IMR-90 (cell line): Measurements from ENCODE around the gene SCFD1. TPM values are rescaled to one million over a fixed set of nuclear protein-coding genes. Genes with fewer than 3 reads are reported as not detected.
A peak's percentile ranks its signal among the peaks of the same experiment; 100 is the strongest.

Experiments used
- ATAC-seq: fragments of 200-7000 bp; cut with Tn5 transposase; 2 replicates; pipeline ENCODE4 v1.9.1; 2020; ENCODE audit warnings: low read depth, mild to moderate bottlenecking, moderate library complexity
- BruUV-seq: library from RNA; stranded (reverse); fragments of 400-500 nt; replicated peaks from 2 replicates; lab custom pipeline; 2021; lab: Mats Ljungman, UMichigan
- CTCF ChIA-PET: fragments of 300-600 bp; formaldehyde crosslinking; extraction: SDS; loops from one replicate; lab custom pipeline; 2021; ENCODE audit warnings: antibody characterized with exemption; lab: Yijun Ruan, JAX
- POLR2A ChIA-PET: fragments of 300-600 bp; sonication (Branson Sonifier 250); formaldehyde crosslinking; loops from one replicate; lab custom pipeline; 2022; ENCODE audit warnings: antibody characterized with exemption; ENCODE audit not compliant: unreplicated experiment; lab: Charles Lee
- DNase-seq: peaks from one replicate; pipeline ENCODE4 v3.0.0; 2013
- H2AFZ ChIP-seq: replicated peaks from 2 replicates; pipeline ENCODE3; 2013; ENCODE audit warnings: low read length, mild to moderate bottlenecking; ENCODE audit not compliant: poor library complexity
- H2AK5ac ChIP-seq: 2 replicates; pipeline ENCODE4 v1.6.1; 2013; ENCODE audit warnings: low read depth, low read length, inconsistent platforms
- H2AK9ac ChIP-seq: replicated peaks from 2 replicates; pipeline ENCODE3; 2013; ENCODE audit warnings: mild to moderate bottlenecking, low read depth, low read length, moderate library complexity; ENCODE audit not compliant: poor library complexity
- H2BK120ac ChIP-seq: 2 replicates; pipeline ENCODE4 v1.6.1; 2013; ENCODE audit warnings: low read depth, low read length, inconsistent platforms
- H2BK15ac ChIP-seq: 3 replicates; pipeline ENCODE4 v1.6.1; 2013; ENCODE audit warnings: low read depth, low read length, inconsistent platforms
- H2BK20ac ChIP-seq: 2 replicates; pipeline ENCODE4 v1.6.1; 2013; ENCODE audit warnings: low read depth, mild to moderate bottlenecking, inconsistent platforms, low read length, moderate library complexity
- H2BK5ac ChIP-seq: 2 replicates; pipeline ENCODE4 v1.6.1; 2013; ENCODE audit warnings: mild to moderate bottlenecking, low read depth, low read length, inconsistent platforms; ENCODE audit not compliant: poor library complexity, severe bottlenecking
- H3K14ac ChIP-seq: replicated peaks from 2 replicates; pipeline ENCODE4 v1.6.1; 2013; ENCODE audit warnings: low read depth, low read length, inconsistent platforms
- H3K18ac ChIP-seq: 2 replicates; pipeline ENCODE4 v1.6.1; 2013; ENCODE audit warnings: low read depth, low read length, control low read depth
- H3K23ac ChIP-seq: 2 replicates; pipeline ENCODE4 v1.6.1; 2013; ENCODE audit warnings: low read depth, low read length, inconsistent platforms
- H3K27ac ChIP-seq: 2 replicates; pipeline ENCODE4 v1.5.1; 2013; ENCODE audit warnings: mild to moderate bottlenecking, control low read depth, low read length; ENCODE audit not compliant: insufficient read depth
- H3K27me3 ChIP-seq: 2 replicates; pipeline ENCODE4 v1.6.1; 2013; ENCODE audit warnings: low read length; ENCODE audit not compliant: control insufficient read depth, insufficient read depth
- H3K36me3 ChIP-seq: 2 replicates; pipeline ENCODE4 v1.6.1; 2013; ENCODE audit warnings: low read length, mixed read lengths; ENCODE audit not compliant: control insufficient read depth, insufficient read depth
- H3K4ac ChIP-seq: 2 replicates; pipeline ENCODE4 v1.6.1; 2013; ENCODE audit warnings: low read depth, low read length, inconsistent platforms
- H3K4me1 ChIP-seq: 2 replicates; pipeline ENCODE4 v1.6.1; 2013; ENCODE audit warnings: low read length, mixed read lengths; ENCODE audit not compliant: control insufficient read depth, insufficient read depth
- H3K4me2 ChIP-seq: 2 replicates; pipeline ENCODE4 v1.6.1; 2013; ENCODE audit warnings: low read depth, mild to moderate bottlenecking, control low read depth, low read length, moderate library complexity
- H3K4me3 ChIP-seq: 2 replicates; pipeline ENCODE4 v1.5.1; 2013; ENCODE audit warnings: low read depth, mild to moderate bottlenecking, control low read depth, low read length, moderate library complexity; ENCODE audit not compliant: insufficient read depth
- H3K56ac ChIP-seq: 2 replicates; pipeline ENCODE4 v1.6.1; 2013; ENCODE audit warnings: low read length, inconsistent platforms; ENCODE audit not compliant: insufficient read depth; ENCODE audit errors: extremely low read depth
- H3K79me1 ChIP-seq, 2 experiments: 2 replicates each; pipeline ENCODE4 v1.6.1; 2013; ENCODE audit warnings: low read length in 2 of 2, inconsistent platforms in 1 of 2, low read depth in 1 of 2
- H3K9ac ChIP-seq: 2 replicates; pipeline ENCODE4 v1.6.1; 2013; ENCODE audit warnings: low read depth, low read length, control low read depth
- H3K9me1 ChIP-seq: 2 replicates; pipeline ENCODE4 v1.6.1; 2013; ENCODE audit warnings: low read length, inconsistent platforms; ENCODE audit not compliant: insufficient read depth
- H3K9me3 ChIP-seq: 2 replicates; pipeline ENCODE4 v1.6.1; 2013; ENCODE audit warnings: low read length; ENCODE audit not compliant: control insufficient read depth, insufficient read depth
- H4K20me1 ChIP-seq: 2 replicates; pipeline ENCODE4 v1.6.1; 2013; ENCODE audit warnings: low read length, inconsistent platforms; ENCODE audit not compliant: insufficient read depth
- H4K5ac ChIP-seq: 2 replicates; pipeline ENCODE4 v1.6.1; 2013; ENCODE audit warnings: mild to moderate bottlenecking, low read depth, low read length, control low read depth
- H4K8ac ChIP-seq, 2 experiments: 2 replicates each; pipeline ENCODE4 v1.6.1; 2013; ENCODE audit warnings: low read depth in 2 of 2, low read length in 2 of 2, control low read depth in 1 of 2, inconsistent platforms in 1 of 2
- H4K91ac ChIP-seq: 2 replicates; pipeline ENCODE4 v1.6.1; 2013; ENCODE audit warnings: low read depth, low read length, inconsistent platforms; ENCODE audit not compliant: insufficient read depth
- BHLHE40 ChIP-seq: fragments of 150-350 bp; IDR thresholded peaks from 2 replicates; pipeline ENCODE4 v1.6.1; 2016; ENCODE audit warnings: mild to moderate bottlenecking, low read depth, low read length
- CEBPB ChIP-seq: IDR thresholded peaks from 2 replicates; pipeline ENCODE4 v1.6.1; 2012; ENCODE audit warnings: low read depth, low read length, improper control_type of control experiment
- FOS ChIP-seq: fragments of 150-350 bp; IDR thresholded peaks from 2 replicates; pipeline ENCODE4 v1.6.1; 2016; ENCODE audit warnings: low read depth, low read length
- MAFK ChIP-seq: IDR thresholded peaks from 2 replicates; pipeline ENCODE4 v1.6.1; 2012; ENCODE audit warnings: low read depth, low read length, improper control_type of control experiment
- MAZ ChIP-seq: IDR thresholded peaks from 2 replicates; pipeline ENCODE4 v1.6.1; 2012; ENCODE audit warnings: low read depth, mild to moderate bottlenecking, low read length, improper control_type of control experiment, moderate library complexity, borderline replicate concordance
- RCOR1 ChIP-seq: IDR thresholded peaks from 2 replicates; pipeline ENCODE4 v1.6.1; 2012; ENCODE audit warnings: mild to moderate bottlenecking, low read length, improper control_type of control experiment; ENCODE audit not compliant: insufficient replicate concordance
- SMC3 ChIP-seq: fragments of 150-350 bp; IDR thresholded peaks from 2 replicates; pipeline ENCODE4 v1.6.1; 2016; ENCODE audit warnings: low read depth, mild to moderate bottlenecking, antibody characterized with exemption, low read length, moderate library complexity
- dilution Hi-C: fragments of 300-500 bp; cut with HindIII; formaldehyde crosslinking; loops from one replicate; pipeline ENCODE4 v1.14.3; 2018; ENCODE audit warnings: low sequenced_read_pairs; ENCODE audit not compliant: unreplicated experiment
- in situ Hi-C: fragments of 300-500 bp; cut with MboI; formaldehyde crosslinking; loops from 3 replicates; pipeline ENCODE4 v1.14.3; 2019; ENCODE audit warnings: low sequenced_read_pairs, inconsistent platforms, mixed read lengths
- intact Hi-C: fragments of 100-400 bp; cut with micrococcal nuclease; formaldehyde crosslinking; loops from 2 replicates; pipeline ENCODE4 v1.10.0; 2022
- polyA plus RNA-seq, 3 experiments: library from polyadenylated mRNA; depleted of rRNA; stranded (reverse); fragments of >200 nt; gene quantifications; 2 replicates each; pipeline ENCODE4 v1.2.3, GENCODE V29; 2012; ENCODE audit warnings: low replicate concordance in 1 of 3
- total RNA-seq: library from RNA; depleted of rRNA; stranded (reverse); fragments of >200 nt; gene quantifications from 2 replicates; pipeline ENCODE4 v1.2.3, GENCODE V29; 2012

SCFD1 gene
- total and polyA plus RNA-seq, 2 of the 4 experiments (the other 2 are of a cell fraction) = 51.4 to 74.0 TPM

DNA sequence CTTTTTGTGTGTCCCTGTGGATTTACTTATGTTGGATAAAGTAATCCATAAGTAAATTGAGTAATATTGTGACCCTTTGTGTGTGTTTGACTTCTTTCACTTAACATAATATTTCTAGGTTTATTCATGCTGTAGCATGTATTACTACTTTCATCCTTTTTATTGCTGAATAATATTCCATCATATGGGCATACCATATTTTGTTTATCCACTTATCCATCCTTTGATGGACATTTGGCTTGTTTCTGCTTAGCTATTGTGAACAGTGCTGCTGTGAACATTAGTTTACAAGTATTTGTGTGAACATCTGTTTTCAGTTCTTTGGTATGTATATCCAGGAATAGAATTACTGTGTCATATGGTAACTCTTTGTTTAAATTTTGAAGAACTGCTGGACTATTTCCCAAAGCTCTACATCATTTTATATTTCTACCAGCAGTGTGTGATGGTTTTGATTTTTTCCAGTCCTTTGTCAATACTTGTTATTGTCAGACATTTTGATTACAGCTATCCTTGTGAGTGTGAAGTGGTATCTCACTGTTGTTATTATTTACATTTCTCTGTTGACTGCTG lies 38.0 kb upstream of the SCFD1 start:
- no peak overlapping the region for H4K91ac ChIP-seq
- no peak for TF ChIP-seq FOS
- no peak for TF ChIP-seq MAFK
- TF ChIP-seq CEBPB = no peak
- no peak for TF ChIP-seq MAZ
- TF ChIP-seq RCOR1 = no peak
- TF ChIP-seq BHLHE40 = no peak
- no peak for TF ChIP-seq SMC3
- no peaks in the 10 kb centered on the region for H3K9me3 ChIP-seq
- no peak overlapping the region for H3K4ac ChIP-seq
- dilution Hi-C loops (no loop called here), in situ Hi-C loops (no loop called here), intact Hi-C loops (loop anchor here (5.0 kb wide), 1 partner anchor 33 kb away; no protein-coding TSS in a partner anchor)
- BruUV-seq = no TSS peak
- H2BK20ac ChIP-seq = no peak overlapping the region
- no peak overlapping the region for H3K4me2 ChIP-seq
- peaks cover 11% of the 10 kb centered on the region for H4K20me1 ChIP-seq
- H2BK120ac ChIP-seq = no peak overlapping the region
- H2AK5ac ChIP-seq = no peak overlapping the region
- no peak overlapping the region for H2BK5ac ChIP-seq
- peaks cover 26 to 42% of the 10 kb centered on the region in 2 experiments for H3K79me1 ChIP-seq
- no peak overlapping the region for H3K18ac ChIP-seq
- H3K14ac ChIP-seq = no peak overlapping the region
- H2AK9ac ChIP-seq = no peak overlapping the region
- no peak overlapping the region for H3K27ac ChIP-seq
- H3K9ac ChIP-seq = no peak overlapping the region
- no peaks in the 10 kb centered on the region for H3K27me3 ChIP-seq
- 0 out of 2 replicates have a peak, but pooled peaks have one; percentile 35 for ATAC-seq
- ChIA-PET POLR2A (no interaction called here), CTCF (no interaction called here)
- H3K36me3 ChIP-seq = peaks cover 3% of the 10 kb centered on the region; the same call in 1 of the 2 replicates
- peaks cover 5% of the 10 kb centered on the region; the same call in 1 of the 2 replicates for H3K4me1 ChIP-seq
- H3K9me1 ChIP-seq = peaks cover 3% of the 10 kb centered on the region
- peak; percentile 49 for DNase-seq
- H3K4me3 ChIP-seq = no peak overlapping the region
- no peak overlapping the region for H3K56ac ChIP-seq
- H4K8ac ChIP-seq = no peak overlapping the region
- H2AFZ ChIP-seq = no peak overlapping the region
- no peak overlapping the region for H4K5ac ChIP-seq
- H3K23ac ChIP-seq = no peak overlapping the region
- H2BK15ac ChIP-seq = no peak overlapping the region
